Measurements from ENCODE around the gene RAB34. TPM values are rescaled to one million over a fixed set of nuclear protein-coding genes. Genes with fewer than 3 reads are reported as not detected.
A peak's percentile ranks its signal among the peaks of the same experiment; 100 is the strongest.

RAB34 gene
- total RNA-seq, 2 donors from 2014 or later = 6.2 to 14.0 TPM

GRCh38 chr17:28744972-28745785 lies 27.5 kb upstream of the RAB34 start:
- Histone ChIP-seq H3K9me3 (no peaks in the 10 kb centered on the region), H3K9ac (ENCODE audit: low read depth in 2 of 2, low read length in 2 of 2) (peak overlapping the region; percentile 81 to 85), H3K27ac (peak overlapping the region; percentile 95), H3K27me3 (no peaks in the 10 kb centered on the region), H3K4me1 (peaks cover 29% of the 10 kb centered on the region), H3K36me3 (peaks cover 11% of the 10 kb centered on the region), H3K4me3 (peak overlapping the region; percentile 77)
- DNase-seq = peak; percentile 67
- intact Hi-C loops (cut with DNase I) = no loop called here
- TF ChIP-seq, protein P1, sequence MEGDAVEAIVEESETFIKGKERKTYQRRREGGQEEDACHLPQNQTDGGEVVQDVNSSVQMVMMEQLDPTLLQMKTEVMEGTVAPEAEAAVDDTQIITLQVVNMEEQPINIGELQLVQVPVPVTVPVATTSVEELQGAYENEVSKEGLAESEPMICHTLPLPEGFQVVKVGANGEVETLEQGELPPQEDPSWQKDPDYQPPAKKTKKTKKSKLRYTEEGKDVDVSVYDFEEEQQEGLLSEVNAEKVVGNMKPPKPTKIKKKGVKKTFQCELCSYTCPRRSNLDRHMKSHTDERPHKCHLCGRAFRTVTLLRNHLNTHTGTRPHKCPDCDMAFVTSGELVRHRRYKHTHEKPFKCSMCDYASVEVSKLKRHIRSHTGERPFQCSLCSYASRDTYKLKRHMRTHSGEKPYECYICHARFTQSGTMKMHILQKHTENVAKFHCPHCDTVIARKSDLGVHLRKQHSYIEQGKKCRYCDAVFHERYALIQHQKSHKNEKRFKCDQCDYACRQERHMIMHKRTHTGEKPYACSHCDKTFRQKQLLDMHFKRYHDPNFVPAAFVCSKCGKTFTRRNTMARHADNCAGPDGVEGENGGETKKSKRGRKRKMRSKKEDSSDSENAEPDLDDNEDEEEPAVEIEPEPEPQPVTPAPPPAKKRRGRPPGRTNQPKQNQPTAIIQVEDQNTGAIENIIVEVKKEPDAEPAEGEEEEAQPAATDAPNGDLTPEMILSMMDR (IDR thresholded peaks at IDR 0.05) = no peak

GRCh38 chr17:28744104-28744971 lies 26.7 kb upstream of the RAB34 start:
- TF ChIP-seq, protein P1 (IDR thresholded peaks at IDR 0.05) = no peak
- intact Hi-C loops (cut with DNase I) = no loop called here
- DNase-seq = peak; percentile 76
- H3K9ac ChIP-seq (ENCODE audit: low read depth in 2 of 2, low read length in 2 of 2) = peak overlapping the region; percentile 85 to 87
- H3K4me3 ChIP-seq = peak overlapping the region; percentile 77
- H3K27me3 ChIP-seq = no peaks in the 10 kb centered on the region
- peaks cover 24% of the 10 kb centered on the region for H3K4me1 ChIP-seq
- no peaks in the 10 kb centered on the region for H3K9me3 ChIP-seq
- H3K36me3 ChIP-seq = peaks cover 10% of the 10 kb centered on the region
- H3K27ac ChIP-seq = peak overlapping the region; percentile 95

DNA sequence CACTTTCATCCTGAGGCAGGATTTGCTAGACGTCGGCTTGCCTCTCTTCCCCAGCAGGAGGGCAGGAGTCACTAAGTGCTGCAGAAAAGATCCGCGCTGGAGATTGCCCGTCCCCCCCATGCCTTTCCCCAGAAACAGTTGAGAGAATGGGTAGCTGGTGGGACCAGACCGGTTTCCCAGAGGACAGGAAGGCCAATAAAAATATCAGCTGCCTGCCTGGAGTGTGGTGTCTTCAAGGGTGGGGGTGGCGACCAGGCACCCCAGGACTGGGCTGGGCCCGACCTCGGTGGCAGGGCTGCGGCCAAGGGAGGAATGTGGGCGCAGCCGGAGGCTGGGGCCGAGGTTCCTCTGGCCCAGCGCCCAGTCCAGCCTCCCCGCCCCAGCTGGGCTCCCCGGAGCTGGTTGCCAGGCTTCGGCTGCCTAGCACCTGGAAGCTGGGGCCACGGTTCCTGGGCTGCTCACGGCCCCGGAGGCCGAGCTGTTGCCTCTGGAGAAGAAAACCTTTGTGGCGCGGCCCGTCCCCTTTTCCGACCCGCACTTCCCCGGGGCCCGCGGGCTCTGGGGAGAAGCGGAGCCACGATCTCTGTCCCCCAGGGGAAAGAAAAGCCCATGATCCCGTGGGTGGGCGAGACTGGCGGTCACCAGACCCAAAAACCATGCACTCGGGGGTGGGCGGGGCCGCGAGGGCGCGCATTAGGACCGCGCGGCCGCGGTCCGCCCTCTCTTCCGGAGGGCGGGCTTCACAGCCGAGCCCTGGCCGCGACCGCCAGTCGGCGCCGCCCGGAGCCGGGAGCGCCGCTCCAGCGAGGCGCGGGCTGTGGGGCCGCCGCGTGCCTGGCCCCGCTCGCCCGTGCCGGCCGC lies 25.8 kb upstream of the RAB34 start, which contains the start of gene TRAF4:
TSS of gene TRAF4 (plus strand) at position 769 of the 861 bp plus-strand sequence. CDS start 102 bp downstream, outside the sequence.
- no peaks in the 10 kb centered on the region for H3K9me3 ChIP-seq
- intact Hi-C loops (cut with DNase I) = no loop called here
- peaks cover 24% of the 10 kb centered on the region for H3K4me1 ChIP-seq
- peak within 1 kb of the TSS; percentile 85 to 87 for H3K9ac ChIP-seq (ENCODE audit: low read depth in 2 of 2, low read length in 2 of 2)
- H3K27ac ChIP-seq = peak within 1 kb of the TSS; percentile 95
- peak within 1 kb of the TSS; percentile 77 for H3K4me3 ChIP-seq
- peak; percentile 85 for DNase-seq
- no peaks in the 10 kb centered on the region for H3K27me3 ChIP-seq
- H3K36me3 ChIP-seq = peaks cover 1% of the 10 kb centered on the region
- TF ChIP-seq, protein P1 (IDR thresholded peaks at IDR 0.05) = no peak

DNA sequence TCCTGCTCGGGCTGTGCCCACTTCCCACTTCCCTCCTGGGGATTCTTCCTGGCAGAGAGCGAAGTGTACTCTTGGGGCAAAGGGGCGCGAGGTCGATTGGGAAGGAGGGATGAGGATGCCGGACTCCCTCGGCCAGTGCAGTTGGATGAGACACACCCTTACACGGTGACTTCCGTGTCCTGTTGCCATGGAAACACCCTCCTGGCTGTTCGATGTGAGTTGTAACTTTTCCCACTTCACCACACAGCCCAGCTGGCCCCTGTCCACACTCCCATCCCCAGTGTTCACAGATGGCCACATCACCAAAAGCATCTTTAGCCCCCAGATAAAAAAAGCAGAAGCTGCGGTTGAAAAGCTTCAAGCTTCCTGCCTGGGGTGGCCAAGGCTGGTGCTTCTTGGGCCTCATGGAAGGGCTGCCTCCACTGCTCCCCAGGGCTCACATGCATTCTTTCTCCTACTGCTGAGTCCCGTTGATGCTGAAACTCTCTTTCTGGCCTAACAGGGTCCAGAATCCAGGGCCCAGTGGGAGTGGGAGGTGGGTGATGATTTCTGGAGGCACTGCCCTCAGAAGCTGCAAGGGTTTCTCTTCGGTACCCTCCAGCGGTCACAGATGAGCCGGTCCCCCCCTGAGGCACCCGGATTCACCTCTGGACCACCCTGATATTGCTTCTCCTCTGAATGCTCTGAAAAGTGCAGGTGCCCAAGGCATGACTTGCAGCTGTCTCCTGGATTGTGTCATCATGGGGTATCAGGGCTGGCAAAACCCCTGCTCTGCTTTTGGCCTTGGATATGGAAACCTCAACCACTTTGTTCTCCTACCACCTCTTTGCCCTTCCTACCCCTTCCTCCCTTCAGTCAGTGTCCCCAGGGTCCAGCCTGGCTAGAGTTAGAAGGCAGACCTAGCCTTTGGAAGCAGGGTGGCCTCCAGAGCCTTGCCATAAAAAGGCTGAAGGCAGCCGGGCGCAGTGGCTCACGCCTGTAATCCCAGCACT lies 24.0 kb upstream of the RAB34 start:
- TF ChIP-seq, protein P1 (IDR thresholded peaks at IDR 0.05) = no peak
- Histone ChIP-seq H3K27ac (no peak overlapping the region), H3K27me3 (no peaks in the 10 kb centered on the region), H3K4me3 (no peak overlapping the region), H3K4me1 (peaks cover 16% of the 10 kb centered on the region), H3K9ac (ENCODE audit: low read depth in 2 of 2, low read length in 2 of 2) (peak overlapping the region; percentile 8 to 32), H3K9me3 (no peaks in the 10 kb centered on the region), H3K36me3 (no peaks in the 10 kb centered on the region)
- peak; percentile 53 for DNase-seq
- intact Hi-C loops (cut with DNase I) = no loop called here

Data from colonic mucosa (tissue), 4 donors.